ENCODE results near the gene TLE2.
"Not testable (repeated sequence)": the region's sequence is repeated elsewhere in the genome, so short reads cannot be mapped to it uniquely, and the experiment has no call there.

Gene TLE2

DNA sequence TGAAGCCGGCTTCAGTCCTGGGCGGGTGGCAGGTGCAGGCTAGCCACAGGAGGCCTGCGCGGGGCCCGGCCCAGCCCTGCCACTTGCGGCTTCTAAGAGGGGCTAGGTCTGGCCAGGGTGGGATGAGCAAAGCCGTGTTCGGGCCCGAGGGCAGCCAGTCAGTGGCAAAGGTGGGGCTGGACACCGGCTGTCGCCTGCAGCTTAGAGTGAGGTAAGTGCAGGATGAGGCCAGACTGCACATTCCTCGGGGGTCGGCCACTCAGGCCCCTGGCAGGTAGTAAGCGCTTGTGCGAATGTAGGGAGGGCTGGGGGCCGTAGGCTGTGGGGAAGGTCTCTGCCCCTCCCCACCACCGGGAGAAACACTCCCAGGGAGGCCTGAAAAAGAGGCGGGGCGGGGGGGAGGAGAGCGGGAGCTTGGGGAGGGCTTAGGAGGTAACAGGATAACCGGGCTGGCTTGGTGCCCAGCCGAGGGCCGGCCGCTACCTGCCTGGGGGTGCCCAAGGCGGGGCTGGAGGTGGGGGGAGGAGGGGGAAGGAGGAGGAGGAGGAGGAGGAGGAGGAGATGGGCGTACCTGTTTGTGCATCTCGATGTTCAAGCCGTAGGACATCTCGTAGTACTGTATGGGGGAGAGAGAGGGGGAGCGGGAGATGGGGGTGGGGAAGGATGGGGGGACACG, 26.8 kb upstream of the TLE2 start:
- DNase-seq (ENCODE audit: low read depth): no peak

DNA sequence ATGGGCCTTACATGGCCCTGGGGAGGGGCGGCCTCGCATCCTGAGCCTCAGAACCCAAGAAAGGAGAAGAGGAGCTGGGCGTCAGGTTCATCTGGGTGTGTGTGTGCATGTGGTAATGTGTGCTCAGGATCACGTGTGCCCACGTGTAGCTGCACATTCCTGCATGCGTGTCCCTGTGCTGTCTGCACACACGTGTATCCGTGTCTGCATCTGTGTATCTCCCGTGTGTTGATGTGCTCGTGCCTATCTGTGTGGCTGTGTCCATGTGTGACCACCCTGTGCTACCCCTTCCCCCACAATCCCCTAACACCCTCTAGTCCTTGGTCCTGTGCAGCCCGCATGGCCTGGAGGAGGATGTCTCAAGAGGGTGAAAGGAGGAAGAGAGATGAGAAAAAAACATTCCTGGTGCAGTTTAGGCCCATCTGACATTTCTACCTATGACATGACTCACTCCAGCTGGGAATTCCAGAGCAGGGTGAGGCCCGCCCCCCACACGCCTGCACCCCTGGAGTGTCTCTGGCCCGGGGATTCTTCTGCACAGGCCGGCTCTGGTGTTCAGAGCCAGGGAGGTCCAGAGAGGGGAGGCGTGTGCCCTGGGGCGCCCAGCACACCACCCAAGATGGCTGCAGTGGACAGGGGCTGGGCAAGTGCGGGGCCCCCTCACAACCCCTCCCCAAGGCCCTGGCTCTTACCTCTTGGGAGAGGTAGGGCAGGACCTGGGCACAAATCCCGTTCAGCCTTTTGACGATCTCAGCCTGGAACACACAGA, 26.1 kb upstream of the TLE2 start:
- no peak for DNase-seq (ENCODE audit: low read depth)

DNA sequence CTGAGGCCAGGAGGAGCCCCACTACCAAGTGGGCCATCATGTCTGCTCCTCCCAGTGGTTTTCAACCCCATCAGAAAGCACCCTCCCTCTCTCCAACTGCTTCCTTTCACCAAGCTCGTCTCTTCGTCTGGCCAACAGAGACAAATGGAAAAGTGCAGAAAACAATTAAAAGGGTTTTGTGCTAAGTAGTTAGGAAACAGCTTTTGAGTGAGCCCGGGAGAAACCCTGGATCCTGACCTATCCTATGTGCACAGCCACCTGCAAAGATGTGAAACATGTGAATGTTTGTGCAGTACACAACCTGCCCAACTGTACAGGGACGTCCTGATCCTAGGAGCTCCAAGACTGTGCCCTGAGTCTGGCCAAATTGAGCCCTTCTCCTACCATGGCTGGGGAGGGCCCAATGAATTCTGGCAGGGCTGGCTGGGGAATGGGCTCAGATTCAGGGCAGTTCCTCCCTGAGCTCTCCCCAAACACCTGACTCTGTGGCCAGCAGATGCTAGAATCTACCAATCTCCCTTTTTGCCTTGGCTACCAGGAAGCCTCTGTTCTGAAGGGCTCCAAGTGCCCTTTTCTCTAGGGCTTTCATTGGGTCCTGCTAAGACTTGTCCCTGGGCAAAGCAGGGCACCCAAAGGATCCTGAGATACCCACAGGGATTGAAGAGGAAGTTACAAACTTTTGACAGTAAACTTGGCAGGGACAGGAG, 25.3 kb upstream of the TLE2 start:
- no peak for DNase-seq (ENCODE audit: low read depth)

DNA sequence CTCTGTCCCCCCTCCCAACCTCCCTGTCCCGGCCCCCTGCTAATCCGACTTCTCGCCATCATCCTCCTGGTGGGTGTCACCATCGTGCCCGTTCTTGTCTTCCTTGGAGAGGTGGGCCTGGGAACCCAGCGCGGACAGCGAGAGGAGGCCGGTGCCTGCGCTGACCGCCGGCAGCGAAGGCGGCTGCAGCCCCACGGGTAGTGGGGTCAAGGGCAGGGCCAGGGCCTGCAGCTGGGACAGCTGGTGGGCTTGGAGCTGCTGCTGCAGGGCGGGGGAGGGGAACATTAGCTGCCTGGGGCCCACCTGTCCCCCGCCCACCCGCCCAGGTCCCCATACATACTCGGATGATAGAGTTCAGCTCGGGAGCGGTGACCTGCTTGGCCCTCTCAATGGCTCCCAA, 24.7 kb upstream of the TLE2 start:
- DNase-seq (ENCODE audit: low read depth): no peak

- DNase-seq (ENCODE audit: low read depth): no peak
These were observed 24.1 kb upstream of the TLE2 start for GRCh38 chr19:3053218-3053621.

DNA sequence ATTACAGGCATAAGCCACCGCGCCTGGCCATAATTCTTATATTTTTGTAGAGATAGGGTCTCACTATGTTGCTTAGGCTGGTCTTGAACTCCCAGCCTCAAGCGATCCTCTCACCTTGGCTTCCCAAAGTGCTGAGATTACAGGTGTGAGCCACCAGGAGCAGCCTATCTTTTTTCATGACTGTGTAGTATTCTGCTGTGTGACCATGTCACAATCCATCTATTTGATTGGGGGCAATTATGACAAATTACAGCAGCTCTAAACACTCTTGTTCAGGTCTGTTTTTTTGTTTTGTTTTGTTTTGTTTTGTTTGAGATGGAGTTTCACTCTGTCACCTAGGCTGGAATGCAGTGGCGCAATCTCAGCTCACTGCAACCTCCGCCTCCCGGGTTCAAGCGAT, 20.9 kb upstream of the TLE2 start:
- not testable (repeated sequence) for DNase-seq (ENCODE audit: low read depth)

- no peak for DNase-seq (ENCODE audit: low read depth)
These were observed 20.0 kb upstream of the TLE2 start for GRCh38 chr19:3049089-3049488.

DNA sequence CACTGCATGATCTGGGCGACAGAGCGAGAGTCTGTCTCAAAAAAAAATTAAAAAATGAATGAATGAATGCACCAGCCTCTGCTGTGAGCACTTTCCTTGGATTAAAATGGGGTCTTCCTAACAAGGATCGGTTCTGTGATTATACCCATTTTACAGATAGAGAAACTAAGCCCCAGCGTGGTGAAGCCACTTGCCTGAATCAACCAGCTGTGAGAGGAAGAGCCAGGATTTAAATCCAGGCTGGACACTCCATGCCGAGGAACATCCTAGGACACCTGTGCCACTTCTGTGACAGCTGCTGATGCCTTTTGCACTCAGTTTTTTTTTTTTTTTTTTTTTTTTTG, 19.1 kb upstream of the TLE2 start:
- DNase-seq (ENCODE audit: low read depth): no peak

GRCh38 chr19:3047496-3048189, 18.6 kb upstream of the TLE2 start:
- DNase-seq (ENCODE audit: low read depth): peak; percentile 79

DNA sequence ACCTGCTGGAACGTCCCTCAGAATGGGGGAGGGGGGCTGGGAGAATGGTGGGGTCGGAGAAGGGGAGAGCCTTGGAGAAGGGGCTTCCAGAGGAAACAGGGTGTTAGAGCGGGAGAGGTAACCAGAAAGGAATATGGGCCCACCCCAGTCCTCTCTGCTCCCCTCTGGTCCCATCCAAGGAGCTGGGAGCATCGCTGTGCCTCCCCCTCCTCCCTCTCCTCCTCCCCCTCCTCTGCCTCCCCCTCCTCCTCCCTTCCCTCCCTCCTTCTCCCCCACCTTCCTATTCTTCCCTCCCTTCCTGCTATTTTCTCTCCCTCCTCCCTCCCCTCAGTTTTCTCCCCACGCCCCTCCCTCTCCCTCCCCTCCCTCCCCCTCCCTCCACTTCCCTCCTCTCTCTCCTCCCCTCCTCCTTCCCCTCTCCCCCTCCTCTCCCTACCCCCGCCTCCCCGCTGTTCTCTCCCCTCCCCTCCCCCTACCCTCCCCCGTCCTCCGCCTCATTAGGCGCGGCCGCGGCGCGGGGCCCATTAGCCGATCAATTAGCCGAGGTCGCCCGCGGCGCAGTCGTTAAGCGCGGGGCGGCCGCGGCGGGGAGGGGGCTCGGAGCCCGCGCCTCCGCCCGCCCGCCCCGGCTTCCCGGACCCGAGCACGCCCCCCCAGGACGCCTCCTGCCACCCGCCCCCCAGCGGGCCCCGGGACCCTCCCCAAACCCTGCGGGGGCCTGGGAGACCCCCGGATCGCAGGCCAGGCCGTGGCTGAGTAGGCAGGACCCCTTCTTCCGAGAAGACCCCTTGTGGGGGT, 17.8 kb upstream of the TLE2 start:
- DNase-seq (ENCODE audit: low read depth): no peak

DNA sequence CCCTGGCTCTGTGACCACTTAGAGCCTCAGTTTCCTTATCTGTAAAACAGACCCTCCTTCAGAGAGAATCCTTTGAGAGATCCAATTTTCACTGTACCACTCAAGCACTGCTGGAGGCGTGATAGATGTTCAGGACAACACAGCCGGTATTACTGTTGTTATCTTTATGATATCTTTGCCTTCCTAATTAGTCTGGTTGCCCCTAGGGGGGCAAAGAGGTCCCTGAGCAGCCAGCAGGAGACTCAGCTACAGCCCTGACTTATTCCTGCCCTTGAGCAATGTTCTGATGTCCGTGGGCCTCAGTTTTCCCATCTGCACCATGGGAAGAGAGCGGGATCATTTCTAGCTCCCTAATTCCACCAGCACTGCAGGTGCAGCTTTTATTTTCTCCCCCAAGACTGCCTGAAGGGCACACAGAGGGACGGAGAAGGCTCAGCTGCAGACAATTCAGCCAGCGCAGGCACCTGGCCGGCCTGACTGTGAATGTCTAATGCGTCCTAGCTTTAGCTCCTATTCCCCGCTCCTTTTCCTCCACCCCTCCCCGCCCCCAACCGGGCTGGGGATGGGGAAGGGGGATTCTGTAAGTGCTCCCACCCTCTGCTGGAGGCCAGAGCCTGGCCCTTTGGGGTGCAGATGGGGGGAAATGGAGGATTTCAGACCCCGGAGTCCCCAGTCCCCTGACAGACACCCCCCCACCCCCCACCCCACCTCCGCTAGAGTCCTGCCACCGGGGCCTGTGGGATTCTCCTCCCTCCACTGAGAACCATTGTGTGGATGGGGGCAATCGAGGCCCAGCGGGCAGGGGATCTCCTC, 17.0 kb upstream of the TLE2 start:
- no peak for DNase-seq (ENCODE audit: low read depth)

DNA sequence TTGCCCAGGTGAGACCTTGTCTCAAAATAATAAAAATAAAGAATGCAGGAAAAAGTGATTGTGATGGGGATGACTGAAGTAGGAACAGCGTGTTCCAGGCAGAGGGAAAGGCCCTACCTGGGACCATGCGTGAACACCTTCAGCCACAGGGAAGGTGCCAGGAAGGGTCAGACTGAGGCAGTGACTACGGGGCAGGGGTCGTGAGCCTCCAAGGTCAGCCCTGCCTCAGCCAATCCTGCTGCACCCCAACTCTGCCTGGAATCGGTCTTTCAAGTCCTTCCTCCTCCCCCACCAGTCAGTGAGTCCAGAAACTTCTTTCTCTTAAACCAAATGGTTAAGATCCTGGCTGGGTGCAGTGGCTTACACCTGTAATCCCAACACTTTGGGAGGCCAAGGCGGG, 16.1 kb upstream of the TLE2 start:
- no peak for DNase-seq (ENCODE audit: low read depth)

GRCh38 chr19:3042621-3043267, 13.7 kb upstream of the TLE2 start:
- DNase-seq (ENCODE audit: low read depth): no peak

GRCh38 chr19:3041761-3042620, 12.9 kb upstream of the TLE2 start:
- no peak for DNase-seq (ENCODE audit: low read depth)

- no peak for DNase-seq (ENCODE audit: low read depth)
These were observed 12.2 kb upstream of the TLE2 start for GRCh38 chr19:3041327-3041726.

- DNase-seq (ENCODE audit: low read depth): no peak
These were observed 10.6 kb upstream of the TLE2 start for GRCh38 chr19:3039641-3040077.

- DNase-seq (ENCODE audit: low read depth): no peak
These were observed 10.0 kb upstream of the TLE2 start for GRCh38 chr19:3039125-3039524.

DNA sequence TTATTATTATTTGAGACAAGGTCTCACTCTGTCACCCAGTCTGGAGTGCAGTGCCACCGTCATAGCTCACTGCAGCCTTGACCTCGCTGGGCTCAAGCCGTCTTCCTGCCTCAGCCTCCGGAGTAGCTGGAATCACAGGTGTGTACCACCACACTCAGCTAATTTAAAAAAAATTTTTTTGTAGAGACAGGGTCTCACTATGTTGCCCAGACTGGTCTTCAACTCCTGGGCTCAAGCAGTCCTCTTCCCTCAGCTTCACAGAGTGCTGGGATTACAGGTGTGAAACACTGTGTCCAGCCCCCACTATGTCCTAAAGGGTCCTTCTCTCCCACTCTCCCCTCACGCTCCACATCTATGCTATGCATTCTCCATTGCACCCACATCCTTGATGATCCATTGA, 9.1 kb upstream of the TLE2 start:
- DNase-seq (ENCODE audit: low read depth): no peak

DNA sequence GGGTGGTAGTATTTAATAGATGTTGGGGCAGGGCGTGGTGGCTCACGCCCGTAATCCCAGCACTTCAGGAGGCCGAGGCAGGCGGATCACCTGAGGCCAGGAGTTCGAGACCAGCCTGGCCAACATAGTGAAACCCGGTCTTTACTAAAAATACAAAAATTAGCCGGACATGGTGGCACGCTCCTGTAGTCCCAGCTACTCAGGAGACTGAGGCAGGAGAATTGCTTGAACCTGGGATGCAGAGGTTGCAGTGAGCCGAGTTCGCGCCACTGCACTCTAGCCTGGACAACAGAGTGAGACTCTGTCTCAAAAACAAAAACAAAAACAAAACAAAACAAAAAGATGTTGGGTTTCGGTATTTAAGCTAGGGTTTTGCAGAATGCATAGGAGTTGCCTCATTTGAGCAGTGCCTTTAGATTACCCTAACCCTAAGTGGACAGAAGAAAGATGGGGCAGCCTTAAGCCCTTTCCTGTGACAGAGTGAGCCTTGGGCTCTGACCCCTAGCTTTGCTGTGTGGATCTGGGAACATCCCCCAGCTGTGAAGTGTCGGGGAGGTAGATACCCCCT, 8.0 kb upstream of the TLE2 start:
- not testable (repeated sequence) for DNase-seq (ENCODE audit: low read depth)
